Measurements from ENCODE around the gene PRR20D.
"Not testable (repeated sequence)": the region's sequence is repeated elsewhere in the genome, so short reads cannot be mapped to it uniquely, and the experiment has no call there.

DNA sequence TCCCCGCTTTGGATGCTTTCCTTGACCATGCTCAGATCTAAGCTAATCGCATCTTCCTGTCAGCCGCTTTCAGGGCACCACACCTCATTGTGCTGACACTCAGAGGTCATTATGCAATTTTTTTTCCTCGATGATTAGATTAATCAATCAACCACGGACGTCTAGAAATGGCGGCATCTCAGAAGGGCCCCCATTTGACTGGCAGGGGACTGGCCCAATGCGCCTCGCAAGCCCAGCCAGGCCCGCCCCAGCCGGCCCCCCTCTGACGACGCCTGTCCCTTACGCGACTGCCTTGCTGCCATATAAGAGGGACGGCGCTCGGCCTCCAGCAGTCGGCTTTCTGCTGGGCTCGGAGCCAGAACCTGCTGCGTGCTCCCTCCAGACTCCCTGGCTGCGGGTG is at the start of gene PRR20D:
- TF ChIP-seq, protein P1, sequence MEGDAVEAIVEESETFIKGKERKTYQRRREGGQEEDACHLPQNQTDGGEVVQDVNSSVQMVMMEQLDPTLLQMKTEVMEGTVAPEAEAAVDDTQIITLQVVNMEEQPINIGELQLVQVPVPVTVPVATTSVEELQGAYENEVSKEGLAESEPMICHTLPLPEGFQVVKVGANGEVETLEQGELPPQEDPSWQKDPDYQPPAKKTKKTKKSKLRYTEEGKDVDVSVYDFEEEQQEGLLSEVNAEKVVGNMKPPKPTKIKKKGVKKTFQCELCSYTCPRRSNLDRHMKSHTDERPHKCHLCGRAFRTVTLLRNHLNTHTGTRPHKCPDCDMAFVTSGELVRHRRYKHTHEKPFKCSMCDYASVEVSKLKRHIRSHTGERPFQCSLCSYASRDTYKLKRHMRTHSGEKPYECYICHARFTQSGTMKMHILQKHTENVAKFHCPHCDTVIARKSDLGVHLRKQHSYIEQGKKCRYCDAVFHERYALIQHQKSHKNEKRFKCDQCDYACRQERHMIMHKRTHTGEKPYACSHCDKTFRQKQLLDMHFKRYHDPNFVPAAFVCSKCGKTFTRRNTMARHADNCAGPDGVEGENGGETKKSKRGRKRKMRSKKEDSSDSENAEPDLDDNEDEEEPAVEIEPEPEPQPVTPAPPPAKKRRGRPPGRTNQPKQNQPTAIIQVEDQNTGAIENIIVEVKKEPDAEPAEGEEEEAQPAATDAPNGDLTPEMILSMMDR (IDR thresholded peaks at IDR 0.05), result not testable (repeated sequence)
- TF ChIP-seq SIN3A (IDR thresholded peaks at IDR 0.05; ENCODE audit: borderline replicate concordance, insufficient read depth, low read depth, low read length); POLR2AphosphoS5 (IDR thresholded peaks at IDR 0.05; ENCODE audit: low read depth, low read length); TCF7L2 (IDR thresholded peaks at IDR 0.05; ENCODE audit: low read depth, low read length): not testable (repeated sequence)
- TF ChIP-seq, protein P2, sequence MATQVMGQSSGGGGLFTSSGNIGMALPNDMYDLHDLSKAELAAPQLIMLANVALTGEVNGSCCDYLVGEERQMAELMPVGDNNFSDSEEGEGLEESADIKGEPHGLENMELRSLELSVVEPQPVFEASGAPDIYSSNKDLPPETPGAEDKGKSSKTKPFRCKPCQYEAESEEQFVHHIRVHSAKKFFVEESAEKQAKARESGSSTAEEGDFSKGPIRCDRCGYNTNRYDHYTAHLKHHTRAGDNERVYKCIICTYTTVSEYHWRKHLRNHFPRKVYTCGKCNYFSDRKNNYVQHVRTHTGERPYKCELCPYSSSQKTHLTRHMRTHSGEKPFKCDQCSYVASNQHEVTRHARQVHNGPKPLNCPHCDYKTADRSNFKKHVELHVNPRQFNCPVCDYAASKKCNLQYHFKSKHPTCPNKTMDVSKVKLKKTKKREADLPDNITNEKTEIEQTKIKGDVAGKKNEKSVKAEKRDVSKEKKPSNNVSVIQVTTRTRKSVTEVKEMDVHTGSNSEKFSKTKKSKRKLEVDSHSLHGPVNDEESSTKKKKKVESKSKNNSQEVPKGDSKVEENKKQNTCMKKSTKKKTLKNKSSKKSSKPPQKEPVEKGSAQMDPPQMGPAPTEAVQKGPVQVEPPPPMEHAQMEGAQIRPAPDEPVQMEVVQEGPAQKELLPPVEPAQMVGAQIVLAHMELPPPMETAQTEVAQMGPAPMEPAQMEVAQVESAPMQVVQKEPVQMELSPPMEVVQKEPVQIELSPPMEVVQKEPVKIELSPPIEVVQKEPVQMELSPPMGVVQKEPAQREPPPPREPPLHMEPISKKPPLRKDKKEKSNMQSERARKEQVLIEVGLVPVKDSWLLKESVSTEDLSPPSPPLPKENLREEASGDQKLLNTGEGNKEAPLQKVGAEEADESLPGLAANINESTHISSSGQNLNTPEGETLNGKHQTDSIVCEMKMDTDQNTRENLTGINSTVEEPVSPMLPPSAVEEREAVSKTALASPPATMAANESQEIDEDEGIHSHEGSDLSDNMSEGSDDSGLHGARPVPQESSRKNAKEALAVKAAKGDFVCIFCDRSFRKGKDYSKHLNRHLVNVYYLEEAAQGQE (IDR thresholded peaks at IDR 0.05; ENCODE audit: insufficient read depth in 1 of 2, low read depth in 2 of 2, low read length in 1 of 2), result not testable (repeated sequence)

Measured in Panc1 (cell line).